GM12878 (cell line): ENCODE results near the gene TOMM20L. TPM values are rescaled to one million over a fixed set of nuclear protein-coding genes. Genes with fewer than 3 reads are reported as not detected.

Experiments used
- CREM ChIP-seq: IDR thresholded peaks from 2 replicates; pipeline ENCODE4 v1.6.1; 2014; ENCODE audit warnings: antibody characterized with exemption, low read depth
- CTCF ChIP-seq, 3 experiments: IDR thresholded peaks in 2 of 3; conservative IDR thresholded peaks in 1 of 3; 2 replicates each; pipeline ENCODE4 v1.5.1; 2011; ENCODE audit warnings: low read depth in 3 of 3, low read length in 3 of 3, mild to moderate bottlenecking in 3 of 3, control low read depth in 2 of 3, moderate library complexity in 2 of 3, inconsistent platforms in 1 of 3, mixed read lengths in 1 of 3; ENCODE audit not compliant: control insufficient read depth in 2 of 3, insufficient read depth in 1 of 3; ENCODE audit errors: extremely low read depth in 1 of 3
- EGR1 ChIP-seq, 2 experiments: IDR thresholded peaks; 1 replicate in 1 of 2; 2 replicates in 1 of 2; pipeline ENCODE4 v1.6.1; 2011 to 2012; ENCODE audit warnings: low read depth in 2 of 2, low read length in 2 of 2, borderline replicate concordance in 1 of 2, mild to moderate bottlenecking in 1 of 2, moderate library complexity in 1 of 2
- EZH2 ChIP-seq: IDR thresholded peaks from 2 replicates; pipeline ENCODE4 v1.6.1; 2012; ENCODE audit warnings: low read depth, mild to moderate bottlenecking, control low read depth, inconsistent platforms, low read length, borderline replicate concordance; ENCODE audit not compliant: control insufficient read depth
- SPI1 ChIP-seq: IDR thresholded peaks from 2 replicates; pipeline ENCODE4 v1.6.1; 2011; ENCODE audit warnings: low read depth, mild to moderate bottlenecking, low read length, moderate library complexity, borderline replicate concordance; ENCODE audit not compliant: insufficient read depth
- ZNF217 ChIP-seq: fragments of 450-650 bp; IDR thresholded peaks from 2 replicates; pipeline ENCODE4 v1.6.1; 2017; ENCODE audit warnings: antibody characterized with exemption, mild to moderate bottlenecking
- polyA plus RNA-seq, 11 experiments: library from polyadenylated mRNA; depleted of rRNA in 4 of 11; unstranded in 6 of 11; stranded (reverse) in 5 of 11; fragments of >200 nt; fragmentation: Nextera tagmentation in 4 of 11; fragmentation: Illumina TruSeq in 1 of 11; extraction: Ambion mirVana in 4 of 11; extraction: Trizol in 1 of 11; gene quantifications; 1 replicate in 1 of 11; 2 replicates in 10 of 11; pipeline versions ENCODE4 v1.2.1 to v1.2.3, GENCODE V29; 2011 to 2016; ENCODE audit warnings: inconsistent platforms in 2 of 11, missing spikeins in 2 of 11, low read depth in 1 of 11
- total RNA-seq, 4 experiments: library from RNA; depleted of rRNA in 3 of 4; stranded (reverse); fragments of >200 nt in 3 of 4; fragmentation: Illumina TruSeq in 1 of 4; extraction: Trizol in 1 of 4; gene quantifications; 2 replicates each; pipeline versions ENCODE4 v1.2.1 to v1.2.3, GENCODE V29; 2013 to 2021
- TF ChIP-seq, protein P1 (sequence below): fragments of 450-650 bp; IDR thresholded peaks from 2 replicates; pipeline ENCODE4 v1.6.1; 2016; ENCODE audit warnings: mild to moderate bottlenecking, moderate library complexity, borderline replicate concordance

TOMM20L gene
- total and polyA plus RNA-seq, 10 of the 15 experiments (the other 5 are each of a cell fraction or from before 2014, with no cell fraction given) = 0.28 TPM; not detected in 9

- TF ChIP-seq CTCF (IDR thresholded peaks at IDR 0.05 in 2 of 3, conservative IDR thresholded peaks at IDR 0.05 in 1 of 3; ENCODE audit: control insufficient read depth in 2 of 3, extremely low read depth in 1 of 3, insufficient read depth in 1 of 3, low read depth in 3 of 3, low read length in 3 of 3) = no peak
- TF ChIP-seq, protein P1, sequence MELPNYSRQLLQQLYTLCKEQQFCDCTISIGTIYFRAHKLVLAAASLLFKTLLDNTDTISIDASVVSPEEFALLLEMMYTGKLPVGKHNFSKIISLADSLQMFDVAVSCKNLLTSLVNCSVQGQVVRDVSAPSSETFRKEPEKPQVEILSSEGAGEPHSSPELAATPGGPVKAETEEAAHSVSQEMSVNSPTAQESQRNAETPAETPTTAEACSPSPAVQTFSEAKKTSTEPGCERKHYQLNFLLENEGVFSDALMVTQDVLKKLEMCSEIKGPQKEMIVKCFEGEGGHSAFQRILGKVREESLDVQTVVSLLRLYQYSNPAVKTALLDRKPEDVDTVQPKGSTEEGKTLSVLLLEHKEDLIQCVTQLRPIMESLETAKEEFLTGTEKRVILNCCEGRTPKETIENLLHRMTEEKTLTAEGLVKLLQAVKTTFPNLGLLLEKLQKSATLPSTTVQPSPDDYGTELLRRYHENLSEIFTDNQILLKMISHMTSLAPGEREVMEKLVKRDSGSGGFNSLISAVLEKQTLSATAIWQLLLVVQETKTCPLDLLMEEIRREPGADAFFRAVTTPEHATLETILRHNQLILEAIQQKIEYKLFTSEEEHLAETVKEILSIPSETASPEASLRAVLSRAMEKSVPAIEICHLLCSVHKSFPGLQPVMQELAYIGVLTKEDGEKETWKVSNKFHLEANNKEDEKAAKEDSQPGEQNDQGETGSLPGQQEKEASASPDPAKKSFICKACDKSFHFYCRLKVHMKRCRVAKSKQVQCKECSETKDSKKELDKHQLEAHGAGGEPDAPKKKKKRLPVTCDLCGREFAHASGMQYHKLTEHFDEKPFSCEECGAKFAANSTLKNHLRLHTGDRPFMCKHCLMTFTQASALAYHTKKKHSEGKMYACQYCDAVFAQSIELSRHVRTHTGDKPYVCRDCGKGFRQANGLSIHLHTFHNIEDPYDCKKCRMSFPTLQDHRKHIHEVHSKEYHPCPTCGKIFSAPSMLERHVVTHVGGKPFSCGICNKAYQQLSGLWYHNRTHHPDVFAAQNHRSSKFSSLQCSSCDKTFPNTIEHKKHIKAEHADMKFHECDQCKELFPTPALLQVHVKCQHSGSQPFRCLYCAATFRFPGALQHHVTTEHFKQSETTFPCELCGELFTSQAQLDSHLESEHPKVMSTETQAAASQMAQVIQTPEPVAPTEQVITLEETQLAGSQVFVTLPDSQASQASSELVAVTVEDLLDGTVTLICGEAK = peak; percentile 99
- TF ChIP-seq EZH2 = no peak
- peak; percentile 67 for TF ChIP-seq CREM
- peak; percentile 78; the same call in 1 of the 2 replicates for TF ChIP-seq SPI1
- peak; percentile 90 for TF ChIP-seq ZNF217
- TF ChIP-seq EGR1 (IDR thresholded peaks at IDR 0.05; ENCODE audit: borderline replicate concordance in 1 of 2, low read depth in 2 of 2, low read length in 2 of 2) = peak; percentile 26
Measured at GRCh38 chr14:58427281-58428117, 31.8 kb downstream of the TOMM20L start, which contains the start of the genes KIAA0586 and TIMM9 (continued).
